H1 (cell line): Measurements from ENCODE around the gene PCSK4.

ENCODE experiments used
- BCL11A ChIP-seq, 2 experiments: IDR thresholded peaks; one replicate each; pipeline ENCODE4 v1.6.1; 2011; ENCODE audit warnings: low read depth in 2 of 2, low read length in 2 of 2, mild to moderate bottlenecking in 2 of 2
- CHD1 ChIP-seq: IDR thresholded peaks from 2 replicates; pipeline ENCODE4 v1.6.1; 2012; ENCODE audit warnings: low read depth, low read length, improper control_type of control experiment
- CREB1 ChIP-seq: IDR thresholded peaks from 2 replicates; pipeline ENCODE4 v1.6.1; 2012; ENCODE audit warnings: inconsistent platforms
- CTCF ChIP-seq, 3 experiments: IDR thresholded peaks; 1 replicate in 2 of 3; 2 replicates in 1 of 3; pipeline versions ENCODE4 v1.5.1 to v1.6.1; 2011; ENCODE audit warnings: low read length in 3 of 3, mild to moderate bottlenecking in 3 of 3, inconsistent platforms in 2 of 3, low read depth in 1 of 3, moderate library complexity in 1 of 3; ENCODE audit not compliant: insufficient read depth in 1 of 3; ENCODE audit errors: control extremely low read depth in 1 of 3
- EP300 ChIP-seq, 2 experiments: IDR thresholded peaks; 1 replicate in 1 of 2; 2 replicates in 1 of 2; pipeline ENCODE4 v1.6.1; 2011 to 2012; ENCODE audit warnings: low read depth in 2 of 2, low read length in 2 of 2, mild to moderate bottlenecking in 2 of 2, borderline replicate concordance in 1 of 2, inconsistent platforms in 1 of 2, moderate library complexity in 1 of 2
- EZH2 ChIP-seq: fragments of 200-600 bp; sonication (generic); IDR thresholded peaks from 2 replicates; pipeline ENCODE4 v1.7.1; 2012; ENCODE audit warnings: low read depth, mild to moderate bottlenecking, moderate library complexity, low read length, inconsistent platforms; ENCODE audit not compliant: severe bottlenecking
- HDAC6 ChIP-seq: IDR thresholded peaks from one replicate; pipeline ENCODE4 v1.7.1; 2012; ENCODE audit warnings: low read depth, mild to moderate bottlenecking, inconsistent platforms, low read length, moderate library complexity
- POLR2A ChIP-seq, 2 experiments: IDR thresholded peaks; 1 replicate in 1 of 2; 2 replicates in 1 of 2; pipeline ENCODE4 v1.6.1; 2011; ENCODE audit warnings: low read depth in 2 of 2, low read length in 2 of 2, mild to moderate bottlenecking in 2 of 2; ENCODE audit errors: control extremely low read depth in 1 of 2
- RBBP5 ChIP-seq: IDR thresholded peaks from 2 replicates; pipeline ENCODE4 v1.7.1; 2012; ENCODE audit warnings: low read depth, mild to moderate bottlenecking, inconsistent platforms, low read length, moderate library complexity, borderline replicate concordance
- TEAD4 ChIP-seq: IDR thresholded peaks from 2 replicates; pipeline ENCODE4 v1.6.1; 2012; ENCODE audit warnings: low read depth, low read length, inconsistent platforms, mixed read lengths

DNA sequence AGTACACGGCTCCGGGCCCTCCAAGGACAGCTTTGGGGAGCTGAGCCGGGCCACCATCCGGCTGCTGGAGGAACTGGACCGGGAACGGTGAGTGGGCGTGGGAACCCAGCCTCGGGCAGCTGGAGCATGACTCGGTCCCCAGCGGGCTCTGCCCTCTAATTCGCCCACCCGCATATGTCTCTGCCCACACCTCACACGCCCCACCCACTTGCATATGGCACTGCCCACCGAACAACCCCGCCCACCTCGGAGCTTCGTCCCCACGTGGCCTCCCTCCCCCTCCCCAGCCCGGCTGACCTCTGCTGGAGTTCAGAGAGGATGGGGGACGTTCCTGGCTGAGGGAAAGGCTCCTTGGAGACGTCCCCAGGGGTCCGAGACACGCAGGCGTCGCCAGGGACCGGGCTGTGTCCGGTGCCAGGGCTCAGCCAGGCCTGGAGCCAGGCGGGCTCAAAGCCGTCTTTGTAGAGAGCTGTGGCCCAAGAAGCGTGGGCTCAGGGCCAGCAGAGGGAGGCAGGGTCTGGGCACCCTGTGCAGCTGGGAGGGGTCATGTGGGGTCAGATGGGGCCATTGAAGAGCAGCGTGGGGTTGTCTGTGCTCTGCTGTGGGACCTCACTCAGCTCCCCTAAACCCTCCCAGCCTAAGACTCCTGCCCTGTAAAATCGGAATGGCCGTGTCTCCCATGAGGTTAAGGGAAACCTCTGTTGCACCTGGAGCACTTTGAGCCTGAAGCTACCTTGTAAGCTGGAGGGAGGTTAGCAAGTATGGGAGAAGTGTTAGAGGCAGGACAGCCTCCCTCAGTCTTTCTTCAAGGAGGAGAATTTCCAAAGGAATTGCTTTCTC is 36.4 kb downstream of the PCSK4 start:
- TF ChIP-seq CTCF (IDR thresholded peaks at IDR 0.05; ENCODE audit: control extremely low read depth in 1 of 3, insufficient read depth in 1 of 3, low read depth in 1 of 3, low read length in 3 of 3) (no peak), RBBP5 (no peak), CREB1 (no peak), BCL11A (IDR thresholded peaks at IDR 0.05; ENCODE audit: low read depth in 2 of 2, low read length in 2 of 2) (no peak), POLR2A (IDR thresholded peaks at IDR 0.05; ENCODE audit: control extremely low read depth in 1 of 2, low read depth in 2 of 2, low read length in 2 of 2) (no peak), TEAD4 (no peak), EZH2 (no peak), HDAC6 (no peak), EP300 (IDR thresholded peaks at IDR 0.05; ENCODE audit: borderline replicate concordance in 1 of 2, low read depth in 2 of 2, low read length in 2 of 2) (no peak), CHD1 (no peak)
